ENCODE measurements around the gene TBX18. TPM values are rescaled to one million over a fixed set of nuclear protein-coding genes. Genes with fewer than 3 reads are reported as not detected.

Gene TBX18
- total and polyA plus RNA-seq, 9 of the 15 experiments (the other 6 are each of a cell fraction or from before 2014, with no cell fraction given), result 4.0 to 36.1 (median 20.7) TPM

DNA sequence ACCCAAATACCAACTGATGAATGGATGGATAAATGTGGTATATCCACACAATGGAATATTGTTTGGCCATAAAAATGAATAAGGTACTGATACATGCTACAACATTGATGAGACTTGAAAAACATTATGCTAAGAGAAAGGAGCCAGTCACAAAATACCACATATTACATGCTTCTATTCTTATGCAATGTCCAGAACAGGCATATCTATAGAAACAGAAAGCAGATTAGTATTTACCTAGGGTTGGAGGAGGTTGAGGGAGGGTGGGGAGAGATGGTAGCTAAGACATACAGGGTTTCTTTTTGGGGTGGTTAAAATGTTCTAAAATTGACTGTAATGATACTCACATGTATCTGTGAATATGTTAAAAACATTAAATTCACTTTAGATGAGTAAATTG is 24.8 kb upstream of the TBX18 start (continued):
- TF ChIP-seq, protein P1, sequence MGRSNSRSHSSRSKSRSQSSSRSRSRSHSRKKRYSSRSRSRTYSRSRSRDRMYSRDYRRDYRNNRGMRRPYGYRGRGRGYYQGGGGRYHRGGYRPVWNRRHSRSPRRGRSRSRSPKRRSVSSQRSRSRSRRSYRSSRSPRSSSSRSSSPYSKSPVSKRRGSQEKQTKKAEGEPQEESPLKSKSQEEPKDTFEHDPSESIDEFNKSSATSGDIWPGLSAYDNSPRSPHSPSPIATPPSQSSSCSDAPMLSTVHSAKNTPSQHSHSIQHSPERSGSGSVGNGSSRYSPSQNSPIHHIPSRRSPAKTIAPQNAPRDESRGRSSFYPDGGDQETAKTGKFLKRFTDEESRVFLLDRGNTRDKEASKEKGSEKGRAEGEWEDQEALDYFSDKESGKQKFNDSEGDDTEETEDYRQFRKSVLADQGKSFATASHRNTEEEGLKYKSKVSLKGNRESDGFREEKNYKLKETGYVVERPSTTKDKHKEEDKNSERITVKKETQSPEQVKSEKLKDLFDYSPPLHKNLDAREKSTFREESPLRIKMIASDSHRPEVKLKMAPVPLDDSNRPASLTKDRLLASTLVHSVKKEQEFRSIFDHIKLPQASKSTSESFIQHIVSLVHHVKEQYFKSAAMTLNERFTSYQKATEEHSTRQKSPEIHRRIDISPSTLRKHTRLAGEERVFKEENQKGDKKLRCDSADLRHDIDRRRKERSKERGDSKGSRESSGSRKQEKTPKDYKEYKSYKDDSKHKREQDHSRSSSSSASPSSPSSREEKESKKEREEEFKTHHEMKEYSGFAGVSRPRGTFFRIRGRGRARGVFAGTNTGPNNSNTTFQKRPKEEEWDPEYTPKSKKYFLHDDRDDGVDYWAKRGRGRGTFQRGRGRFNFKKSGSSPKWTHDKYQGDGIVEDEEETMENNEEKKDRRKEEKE (IDR thresholded peaks at IDR 0.05; ENCODE audit: borderline replicate concordance in 1 of 2, control insufficient read depth in 1 of 2, low read depth in 2 of 2, low read length in 1 of 2), result no peak
- TF ChIP-seq, protein P2, sequence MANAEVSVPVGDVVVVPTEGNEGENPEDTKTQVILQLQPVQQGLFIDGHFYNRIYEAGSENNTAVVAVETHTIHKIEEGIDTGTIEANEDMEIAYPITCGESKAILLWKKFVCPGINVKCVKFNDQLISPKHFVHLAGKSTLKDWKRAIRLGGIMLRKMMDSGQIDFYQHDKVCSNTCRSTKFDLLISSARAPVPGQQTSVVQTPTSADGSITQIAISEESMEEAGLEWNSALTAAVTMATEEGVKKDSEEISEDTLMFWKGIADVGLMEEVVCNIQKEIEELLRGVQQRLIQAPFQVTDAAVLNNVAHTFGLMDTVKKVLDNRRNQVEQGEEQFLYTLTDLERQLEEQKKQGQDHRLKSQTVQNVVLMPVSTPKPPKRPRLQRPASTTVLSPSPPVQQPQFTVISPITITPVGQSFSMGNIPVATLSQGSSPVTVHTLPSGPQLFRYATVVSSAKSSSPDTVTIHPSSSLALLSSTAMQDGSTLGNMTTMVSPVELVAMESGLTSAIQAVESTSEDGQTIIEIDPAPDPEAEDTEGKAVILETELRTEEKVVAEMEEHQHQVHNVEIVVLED (CRISPR knock-in tag; IDR thresholded peaks at IDR 0.05), result no peak

DNA sequence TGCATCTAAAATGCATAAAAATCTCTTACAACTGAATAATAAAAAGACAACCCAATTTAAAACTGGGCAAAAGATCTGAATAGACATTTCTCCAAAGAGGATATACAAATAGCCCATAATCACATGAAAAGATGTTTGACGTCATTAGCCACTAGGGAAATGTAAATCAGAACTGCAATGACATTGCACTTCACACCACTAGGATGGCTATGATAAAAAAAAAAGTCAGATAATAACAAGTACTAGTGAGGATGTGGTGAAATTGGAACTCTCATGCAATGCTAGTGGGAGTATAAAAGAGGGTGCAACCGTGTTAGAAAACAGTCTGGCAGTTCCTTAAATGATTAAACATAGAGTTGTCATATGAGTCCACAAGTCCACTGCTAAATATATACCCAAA is 24.3 kb upstream of the TBX18 start:
- intact Hi-C loops (cut with micrococcal nuclease), result no loop called here
- peaks cover 0 to 4% of the 10 kb centered on the region in 2 experiments; a peak in 1 of 5 replicates for H3K27me3 ChIP-seq (ENCODE audit: control insufficient read depth in 2 of 2, insufficient read depth in 2 of 2, low read length in 2 of 2)
- no peak for FAIRE-seq
- TF ChIP-seq, protein P3, sequence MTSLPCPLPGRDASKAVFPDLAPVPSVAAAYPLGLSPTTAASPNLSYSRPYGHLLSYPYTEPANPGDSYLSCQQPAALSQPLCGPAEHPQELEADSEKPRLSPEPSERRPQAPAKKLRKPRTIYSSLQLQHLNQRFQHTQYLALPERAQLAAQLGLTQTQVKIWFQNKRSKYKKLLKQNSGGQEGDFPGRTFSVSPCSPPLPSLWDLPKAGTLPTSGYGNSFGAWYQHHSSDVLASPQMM (CRISPR knock-in tag; IDR thresholded peaks at IDR 0.05), result no peak
- TF ChIP-seq ZNF316 (IDR thresholded peaks at IDR 0.05) (peak; percentile 68), TOE1 (IDR thresholded peaks at IDR 0.05; ENCODE audit: borderline replicate concordance) (no peak), TOE1 (CRISPR knock-in tag; IDR thresholded peaks at IDR 0.05; ENCODE audit: borderline replicate concordance, low read depth) (no peak), TAF7 (tag; IDR thresholded peaks at IDR 0.05) (no peak)
- TF ChIP-seq, protein P4, sequence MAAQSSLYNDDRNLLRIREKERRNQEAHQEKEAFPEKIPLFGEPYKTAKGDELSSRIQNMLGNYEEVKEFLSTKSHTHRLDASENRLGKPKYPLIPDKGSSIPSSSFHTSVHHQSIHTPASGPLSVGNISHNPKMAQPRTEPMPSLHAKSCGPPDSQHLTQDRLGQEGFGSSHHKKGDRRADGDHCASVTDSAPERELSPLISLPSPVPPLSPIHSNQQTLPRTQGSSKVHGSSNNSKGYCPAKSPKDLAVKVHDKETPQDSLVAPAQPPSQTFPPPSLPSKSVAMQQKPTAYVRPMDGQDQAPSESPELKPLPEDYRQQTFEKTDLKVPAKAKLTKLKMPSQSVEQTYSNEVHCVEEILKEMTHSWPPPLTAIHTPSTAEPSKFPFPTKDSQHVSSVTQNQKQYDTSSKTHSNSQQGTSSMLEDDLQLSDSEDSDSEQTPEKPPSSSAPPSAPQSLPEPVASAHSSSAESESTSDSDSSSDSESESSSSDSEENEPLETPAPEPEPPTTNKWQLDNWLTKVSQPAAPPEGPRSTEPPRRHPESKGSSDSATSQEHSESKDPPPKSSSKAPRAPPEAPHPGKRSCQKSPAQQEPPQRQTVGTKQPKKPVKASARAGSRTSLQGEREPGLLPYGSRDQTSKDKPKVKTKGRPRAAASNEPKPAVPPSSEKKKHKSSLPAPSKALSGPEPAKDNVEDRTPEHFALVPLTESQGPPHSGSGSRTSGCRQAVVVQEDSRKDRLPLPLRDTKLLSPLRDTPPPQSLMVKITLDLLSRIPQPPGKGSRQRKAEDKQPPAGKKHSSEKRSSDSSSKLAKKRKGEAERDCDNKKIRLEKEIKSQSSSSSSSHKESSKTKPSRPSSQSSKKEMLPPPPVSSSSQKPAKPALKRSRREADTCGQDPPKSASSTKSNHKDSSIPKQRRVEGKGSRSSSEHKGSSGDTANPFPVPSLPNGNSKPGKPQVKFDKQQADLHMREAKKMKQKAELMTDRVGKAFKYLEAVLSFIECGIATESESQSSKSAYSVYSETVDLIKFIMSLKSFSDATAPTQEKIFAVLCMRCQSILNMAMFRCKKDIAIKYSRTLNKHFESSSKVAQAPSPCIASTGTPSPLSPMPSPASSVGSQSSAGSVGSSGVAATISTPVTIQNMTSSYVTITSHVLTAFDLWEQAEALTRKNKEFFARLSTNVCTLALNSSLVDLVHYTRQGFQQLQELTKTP (IDR thresholded peaks at IDR 0.05; ENCODE audit: low read depth in 1 of 2, partially characterized antibody in 2 of 2), result peak in 1 of 2 experiments; percentile 41
- TF ChIP-seq, protein P5, sequence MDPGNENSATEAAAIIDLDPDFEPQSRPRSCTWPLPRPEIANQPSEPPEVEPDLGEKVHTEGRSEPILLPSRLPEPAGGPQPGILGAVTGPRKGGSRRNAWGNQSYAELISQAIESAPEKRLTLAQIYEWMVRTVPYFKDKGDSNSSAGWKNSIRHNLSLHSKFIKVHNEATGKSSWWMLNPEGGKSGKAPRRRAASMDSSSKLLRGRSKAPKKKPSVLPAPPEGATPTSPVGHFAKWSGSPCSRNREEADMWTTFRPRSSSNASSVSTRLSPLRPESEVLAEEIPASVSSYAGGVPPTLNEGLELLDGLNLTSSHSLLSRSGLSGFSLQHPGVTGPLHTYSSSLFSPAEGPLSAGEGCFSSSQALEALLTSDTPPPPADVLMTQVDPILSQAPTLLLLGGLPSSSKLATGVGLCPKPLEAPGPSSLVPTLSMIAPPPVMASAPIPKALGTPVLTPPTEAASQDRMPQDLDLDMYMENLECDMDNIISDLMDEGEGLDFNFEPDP (CRISPR knock-in tag; IDR thresholded peaks at IDR 0.05), result no peak

More for the DNA sequence above, 24.3 kb upstream of the TBX18 start:
- no peaks in the 10 kb centered on the region for H3K36me3 ChIP-seq (ENCODE audit: control insufficient read depth, insufficient read depth, low read length)
- POLR2A ChIA-PET, result no interaction called here
- no peak overlapping the region for H3K4me3 ChIP-seq
- H3K9ac ChIP-seq (ENCODE audit: insufficient read depth in 1 of 2, low read depth in 2 of 2, low read length in 2 of 2), result no peak overlapping the region
- 8% methylated on average over 2 of the region's 2 CpGs for WGBS (ENCODE audit: insufficient coverage, low coverage, missing lambda C conversion rate)
- H4K20me1 ChIP-seq (replicated peaks; ENCODE audit: control insufficient read depth, insufficient read depth, low read length), result no peaks in the 10 kb centered on the region
- no peak overlapping the region for H3K27ac ChIP-seq (ENCODE audit: extremely low read depth, low read depth, low read length)
- BruUV-seq (replicated peaks), result no TSS peak
- no peak overlapping the region for H2AFZ ChIP-seq (ENCODE audit: low read depth, low read length)
- no peaks in the 10 kb centered on the region for H3K79me2 ChIP-seq (ENCODE audit: control insufficient read depth, insufficient read depth, low read length)
- DNase-seq (ENCODE audit: extremely low read depth in 1 of 4, low spot score in 3 of 4) (peak in 1 of 4 experiments; percentile 24), ATAC-seq (peak; percentile 10; the same call in 1 of the 3 replicates)
- no peak overlapping the region for H3K4me2 ChIP-seq (ENCODE audit: insufficient read depth, low read length)
- no peaks in the 10 kb centered on the region for H3K9me3 ChIP-seq (replicated peaks; ENCODE audit: control insufficient read depth, insufficient read depth, low read depth, low read length)
- peaks cover 0 to 18% of the 10 kb centered on the region in 2 experiments; a peak in 2 of 5 replicates for H3K4me1 ChIP-seq (replicated peaks in 1 of 2; ENCODE audit: control insufficient read depth in 2 of 2, insufficient read depth in 2 of 2, low read length in 2 of 2)
- no peaks in the 10 kb centered on the region for H3K9me1 ChIP-seq (ENCODE audit: control insufficient read depth, insufficient read depth, low read length)
- CTCF ChIA-PET (ENCODE audit: low intra/inter-chr PET ratio), result no interaction called here
- in situ Hi-C loops (cut with MboI), result no loop called here
